ENCODE data around the gene KANSL1. TPM values are rescaled to one million over a fixed set of nuclear protein-coding genes. Genes with fewer than 3 reads are reported as not detected.

Gene KANSL1
- total RNA-seq, 1 experiment from 2014 or later, result 47.6 TPM

- no peak overlapping the region for H3K4me3 ChIP-seq (ENCODE audit: low read length)
- peaks cover 5% of the 10 kb centered on the region for H3F3A ChIP-seq (ENCODE audit: low read length, unreplicated experiment)
- H3K9me2 ChIP-seq (replicated peaks; ENCODE audit: low read length), result no peaks in the 10 kb centered on the region
- H3K9ac ChIP-seq (ENCODE audit: low read length), result no peak overlapping the region
- TF ChIP-seq, protein P1, sequence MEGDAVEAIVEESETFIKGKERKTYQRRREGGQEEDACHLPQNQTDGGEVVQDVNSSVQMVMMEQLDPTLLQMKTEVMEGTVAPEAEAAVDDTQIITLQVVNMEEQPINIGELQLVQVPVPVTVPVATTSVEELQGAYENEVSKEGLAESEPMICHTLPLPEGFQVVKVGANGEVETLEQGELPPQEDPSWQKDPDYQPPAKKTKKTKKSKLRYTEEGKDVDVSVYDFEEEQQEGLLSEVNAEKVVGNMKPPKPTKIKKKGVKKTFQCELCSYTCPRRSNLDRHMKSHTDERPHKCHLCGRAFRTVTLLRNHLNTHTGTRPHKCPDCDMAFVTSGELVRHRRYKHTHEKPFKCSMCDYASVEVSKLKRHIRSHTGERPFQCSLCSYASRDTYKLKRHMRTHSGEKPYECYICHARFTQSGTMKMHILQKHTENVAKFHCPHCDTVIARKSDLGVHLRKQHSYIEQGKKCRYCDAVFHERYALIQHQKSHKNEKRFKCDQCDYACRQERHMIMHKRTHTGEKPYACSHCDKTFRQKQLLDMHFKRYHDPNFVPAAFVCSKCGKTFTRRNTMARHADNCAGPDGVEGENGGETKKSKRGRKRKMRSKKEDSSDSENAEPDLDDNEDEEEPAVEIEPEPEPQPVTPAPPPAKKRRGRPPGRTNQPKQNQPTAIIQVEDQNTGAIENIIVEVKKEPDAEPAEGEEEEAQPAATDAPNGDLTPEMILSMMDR (conservative IDR thresholded peaks at IDR 0.05; ENCODE audit: low read depth, low read length), result no peak
- TF ChIP-seq EZH2phosphoT487 (IDR thresholded peaks at IDR 0.05; ENCODE audit: borderline replicate concordance, low read length), result no peak
- TF ChIP-seq EZH2 (IDR thresholded peaks at IDR 0.05; ENCODE audit: low read length, unreplicated experiment), result no peak
- peaks cover 75% of the 10 kb centered on the region for H4K20me1 ChIP-seq (ENCODE audit: low read length)
- peaks cover 15% of the 10 kb centered on the region for H3K4me1 ChIP-seq (ENCODE audit: insufficient read depth, low read length)
- H3K4me2 ChIP-seq (ENCODE audit: low read length), result no peak overlapping the region
- no TSS peak for BruUV-seq (replicated peaks)
- no peak for DNase-seq
- no peak for ATAC-seq
- ChIA-PET CTCF (interaction anchor here (0.6 kb wide), 1 partner anchor 49 kb away, joined by 4 read pairs; the partner anchor contains the start of gene KANSL1), POLR2A (ENCODE audit: unreplicated experiment) (no interaction called here)
- no peaks in the 10 kb centered on the region for H3K36me3 ChIP-seq (ENCODE audit: low read depth, low read length)
- no peak overlapping the region for H3K27ac ChIP-seq (ENCODE audit: low read length)
- no peak overlapping the region for H2AFZ ChIP-seq (ENCODE audit: low read length)
- no peaks in the 10 kb centered on the region for H3K9me3 ChIP-seq (ENCODE audit: low read length)
- intact Hi-C loops (cut with micrococcal nuclease), result no loop called here
- H3K79me2 ChIP-seq (ENCODE audit: low read length), result peaks cover 97% of the 10 kb centered on the region
- H3K27me3 ChIP-seq (ENCODE audit: low read length), result no peaks in the 10 kb centered on the region
These were observed 49.4 kb downstream of the KANSL1 start for GRCh38 chr17:46143827-46144236.

- CTCF ChIA-PET, result interaction anchor here (1.0 kb wide), 1 partner anchor 97 kb away, joined by 4 read pairs; no protein-coding TSS in a partner anchor
- Histone ChIP-seq H3K79me2 (ENCODE audit: low read length) (peaks cover 97% of the 10 kb centered on the region), H3K9me2 (replicated peaks; ENCODE audit: low read length) (no peaks in the 10 kb centered on the region), H4K20me1 (ENCODE audit: low read length) (peaks cover 84% of the 10 kb centered on the region), H3K36me3 (ENCODE audit: low read depth, low read length) (no peaks in the 10 kb centered on the region), H3K4me3 (ENCODE audit: low read length) (no peak overlapping the region), H3K9ac (ENCODE audit: low read length) (no peak overlapping the region), H3K4me2 (ENCODE audit: low read length) (no peak overlapping the region), H2AFZ (ENCODE audit: low read length) (no peak overlapping the region), H3K9me3 (ENCODE audit: low read length) (no peaks in the 10 kb centered on the region), H3K4me1 (ENCODE audit: insufficient read depth, low read length) (peaks cover 22% of the 10 kb centered on the region), H3F3A (ENCODE audit: low read length, unreplicated experiment) (no peaks in the 10 kb centered on the region), H3K27ac (ENCODE audit: low read length) (no peak overlapping the region), H3K27me3 (ENCODE audit: low read length) (no peaks in the 10 kb centered on the region)
- intact Hi-C loops (cut with micrococcal nuclease), result no loop called here
- ATAC-seq (no peak), DNase-seq (no peak)
- POLR2A ChIA-PET (ENCODE audit: unreplicated experiment), result interaction anchor here (0.6 kb wide), 1 partner anchor 289 kb away, joined by 3 read pairs; no protein-coding TSS in a partner anchor
- TF ChIP-seq, protein P1 (conservative IDR thresholded peaks at IDR 0.05; ENCODE audit: low read depth, low read length), result no peak
- TF ChIP-seq EZH2phosphoT487 (IDR thresholded peaks at IDR 0.05; ENCODE audit: borderline replicate concordance, low read length), result no peak
- no peak for TF ChIP-seq EZH2 (IDR thresholded peaks at IDR 0.05; ENCODE audit: low read length, unreplicated experiment)
- no TSS peak for BruUV-seq (replicated peaks)
These were observed 51.6 kb downstream of the KANSL1 start for GRCh38 chr17:46141645-46142044.

GRCh38 chr17:46140645-46141197 lies 52.5 kb downstream of the KANSL1 start:
- TF ChIP-seq, protein P1 (conservative IDR thresholded peaks at IDR 0.05; ENCODE audit: low read depth, low read length), result no peak
- no peak for TF ChIP-seq EZH2phosphoT487 (IDR thresholded peaks at IDR 0.05; ENCODE audit: borderline replicate concordance, low read length)
- TF ChIP-seq EZH2 (IDR thresholded peaks at IDR 0.05; ENCODE audit: low read length, unreplicated experiment), result no peak
- H3K79me2 ChIP-seq (ENCODE audit: low read length), result peaks cover 97% of the 10 kb centered on the region
- no peaks in the 10 kb centered on the region for H3K36me3 ChIP-seq (ENCODE audit: low read depth, low read length)
- ChIA-PET CTCF (interaction anchor here (1.2 kb wide), 1 partner anchor 52 kb away, joined by 3 read pairs; the partner anchor contains the start of gene KANSL1), POLR2A (ENCODE audit: unreplicated experiment) (interaction anchor here (0.6 kb wide), 1 partner anchor 28 kb away, joined by 3 read pairs; no protein-coding TSS in a partner anchor)
- H3K4me2 ChIP-seq (ENCODE audit: low read length), result no peak overlapping the region
- no peak overlapping the region for H3K4me3 ChIP-seq (ENCODE audit: low read length)
- H2AFZ ChIP-seq (ENCODE audit: low read length), result no peak overlapping the region
- H3K27me3 ChIP-seq (ENCODE audit: low read length), result no peaks in the 10 kb centered on the region
- peaks cover 88% of the 10 kb centered on the region for H4K20me1 ChIP-seq (ENCODE audit: low read length)
- BruUV-seq (replicated peaks), result no TSS peak
- intact Hi-C loops (cut with micrococcal nuclease), result no loop called here
- ATAC-seq (no peak), DNase-seq (no peak)
- H3K9me3 ChIP-seq (ENCODE audit: low read length), result no peaks in the 10 kb centered on the region
- H3F3A ChIP-seq (ENCODE audit: low read length, unreplicated experiment), result no peaks in the 10 kb centered on the region
- no peaks in the 10 kb centered on the region for H3K9me2 ChIP-seq (replicated peaks; ENCODE audit: low read length)
- H3K9ac ChIP-seq (ENCODE audit: low read length), result no peak overlapping the region
- H3K4me1 ChIP-seq (ENCODE audit: insufficient read depth, low read length), result peaks cover 22% of the 10 kb centered on the region
- no peak overlapping the region for H3K27ac ChIP-seq (ENCODE audit: low read length)

Data from PC-3 (cell line).